ENCODE results near the gene LRP1B.

Gene LRP1B

DNA sequence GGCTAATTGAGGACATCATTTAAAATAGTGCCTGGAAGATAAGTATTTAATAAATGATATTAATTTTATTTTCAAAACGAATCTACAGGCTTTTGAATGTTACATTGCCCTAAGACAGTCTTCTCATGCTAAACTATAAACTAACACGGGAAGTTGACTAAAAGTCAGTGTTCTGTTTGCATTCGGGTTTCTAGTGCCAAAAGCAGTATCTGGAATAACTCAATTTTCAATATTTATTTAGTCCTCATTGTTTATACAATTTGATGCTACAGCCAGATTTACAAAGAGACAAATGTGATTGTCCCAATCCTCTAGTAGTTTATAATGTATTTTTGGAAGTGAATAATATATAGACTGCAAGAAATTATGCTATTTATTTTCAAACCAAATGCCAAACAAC, 429.2 kb downstream of the LRP1B start:
- H3K4me3 ChIP-seq (replicated peaks; ENCODE audit: low read depth, low read length), result no peak overlapping the region
- DNase-seq (ENCODE audit: extremely low read depth, low read depth), result no peak
- TF ChIP-seq, protein P1, sequence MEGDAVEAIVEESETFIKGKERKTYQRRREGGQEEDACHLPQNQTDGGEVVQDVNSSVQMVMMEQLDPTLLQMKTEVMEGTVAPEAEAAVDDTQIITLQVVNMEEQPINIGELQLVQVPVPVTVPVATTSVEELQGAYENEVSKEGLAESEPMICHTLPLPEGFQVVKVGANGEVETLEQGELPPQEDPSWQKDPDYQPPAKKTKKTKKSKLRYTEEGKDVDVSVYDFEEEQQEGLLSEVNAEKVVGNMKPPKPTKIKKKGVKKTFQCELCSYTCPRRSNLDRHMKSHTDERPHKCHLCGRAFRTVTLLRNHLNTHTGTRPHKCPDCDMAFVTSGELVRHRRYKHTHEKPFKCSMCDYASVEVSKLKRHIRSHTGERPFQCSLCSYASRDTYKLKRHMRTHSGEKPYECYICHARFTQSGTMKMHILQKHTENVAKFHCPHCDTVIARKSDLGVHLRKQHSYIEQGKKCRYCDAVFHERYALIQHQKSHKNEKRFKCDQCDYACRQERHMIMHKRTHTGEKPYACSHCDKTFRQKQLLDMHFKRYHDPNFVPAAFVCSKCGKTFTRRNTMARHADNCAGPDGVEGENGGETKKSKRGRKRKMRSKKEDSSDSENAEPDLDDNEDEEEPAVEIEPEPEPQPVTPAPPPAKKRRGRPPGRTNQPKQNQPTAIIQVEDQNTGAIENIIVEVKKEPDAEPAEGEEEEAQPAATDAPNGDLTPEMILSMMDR (IDR thresholded peaks at IDR 0.05; ENCODE audit: low read depth, low read length, missing control alignments), result no peak

DNA sequence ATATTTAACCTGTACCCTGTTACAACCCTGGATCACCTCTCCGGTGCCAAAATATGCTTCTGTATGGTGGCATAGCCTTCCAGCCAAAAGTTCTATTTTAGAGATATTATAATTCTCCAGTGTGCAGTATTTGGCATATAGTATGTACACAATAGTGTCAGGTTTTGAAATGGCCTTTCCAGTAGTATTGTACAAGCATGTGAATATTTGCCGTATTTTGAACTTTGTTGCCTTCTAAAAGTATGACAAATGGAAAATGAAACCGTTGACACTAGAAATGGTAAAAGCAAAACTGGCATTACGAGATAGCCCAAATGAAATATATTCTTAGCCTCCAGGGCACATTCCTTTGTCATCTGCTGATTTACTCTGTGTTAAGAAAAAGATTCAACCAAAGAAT, 431.2 kb downstream of the LRP1B start:
- no peak for DNase-seq (ENCODE audit: extremely low read depth, low read depth)
- TF ChIP-seq, protein P1 (IDR thresholded peaks at IDR 0.05; ENCODE audit: low read depth, low read length, missing control alignments), result no peak

GRCh38 chr2:141698500-141698899, 432.3 kb downstream of the LRP1B start:
- DNase-seq (ENCODE audit: extremely low read depth, low read depth), result no peak
- TF ChIP-seq, protein P1 (IDR thresholded peaks at IDR 0.05; ENCODE audit: low read depth, low read length, missing control alignments), result no peak
- H3K4me3 ChIP-seq (replicated peaks; ENCODE audit: low read depth, low read length), result no peak overlapping the region

More for the DNA sequence above, 431.2 kb downstream of the LRP1B start:
- no peak overlapping the region for H3K4me3 ChIP-seq (replicated peaks; ENCODE audit: low read depth, low read length)

DNA sequence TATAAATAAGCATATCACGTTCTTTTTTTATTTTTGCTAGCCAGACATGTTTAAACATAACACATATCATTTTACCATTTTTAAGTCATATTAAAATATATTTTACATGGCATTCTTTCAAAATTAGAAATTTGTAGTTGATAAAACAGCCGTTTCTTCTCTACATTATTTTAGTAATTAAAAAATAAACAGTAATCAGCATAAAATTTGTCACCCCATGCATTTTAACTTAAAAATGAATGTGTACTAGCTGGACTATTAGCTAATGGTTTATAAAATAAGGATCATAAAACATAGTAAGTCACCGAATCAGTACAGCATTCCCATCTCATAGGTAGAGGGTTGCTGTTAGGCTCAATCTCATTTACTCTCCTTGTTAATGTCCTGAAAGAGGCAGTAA, 433.8 kb downstream of the LRP1B start:
- no peak overlapping the region for H3K4me3 ChIP-seq (replicated peaks; ENCODE audit: low read depth, low read length)
- TF ChIP-seq, protein P1 (IDR thresholded peaks at IDR 0.05; ENCODE audit: low read depth, low read length, missing control alignments), result no peak
- no peak for DNase-seq (ENCODE audit: extremely low read depth, low read depth)

- no peak for DNase-seq (ENCODE audit: extremely low read depth, low read depth)
- H3K4me3 ChIP-seq (replicated peaks; ENCODE audit: low read depth, low read length), result no peak overlapping the region
- TF ChIP-seq, protein P1 (IDR thresholded peaks at IDR 0.05; ENCODE audit: low read depth, low read length, missing control alignments), result no peak
Measured at GRCh38 chr2:141694180-141694579, 436.6 kb downstream of the LRP1B start.

DNA sequence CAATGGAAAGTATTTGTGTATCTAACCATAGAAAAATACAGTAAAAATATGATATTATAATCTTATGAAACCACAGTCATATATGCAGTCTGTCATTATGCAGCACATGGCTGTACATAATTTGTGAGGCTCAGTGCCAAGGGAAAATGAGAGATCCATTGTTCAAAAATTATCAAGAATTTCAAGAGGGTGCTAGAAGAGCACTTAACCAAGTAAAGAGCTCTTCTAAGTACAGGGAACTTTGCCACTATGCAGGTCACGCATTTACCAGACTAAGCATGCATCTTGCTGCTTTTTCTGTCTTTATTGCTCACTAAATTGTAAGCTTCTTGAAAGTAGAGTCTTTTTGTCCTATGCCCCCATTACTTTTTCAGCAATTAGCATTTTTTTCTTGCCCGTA, 438.0 kb downstream of the LRP1B start:
- DNase-seq (ENCODE audit: extremely low read depth, low read depth), result no peak
- TF ChIP-seq, protein P1 (IDR thresholded peaks at IDR 0.05; ENCODE audit: low read depth, low read length, missing control alignments), result no peak
- no peak overlapping the region for H3K4me3 ChIP-seq (replicated peaks; ENCODE audit: low read depth, low read length)

GRCh38 chr2:141676139-141676538, 454.7 kb downstream of the LRP1B start:
- DNase-seq (ENCODE audit: extremely low read depth, low read depth), result no peak
- TF ChIP-seq, protein P1 (IDR thresholded peaks at IDR 0.05; ENCODE audit: low read depth, low read length, missing control alignments), result no peak
- H3K4me3 ChIP-seq (replicated peaks; ENCODE audit: low read depth, low read length), result no peak overlapping the region
